Measurements from ENCODE around the gene RAB4A. TPM values are rescaled to one million over a fixed set of nuclear protein-coding genes. Genes with fewer than 3 reads are reported as not detected.

RAB4A gene
- total and polyA plus RNA-seq, 2 of the 13 experiments (the other 11 are each of a cell fraction or from before 2014, with no cell fraction given): 56.0 to 80.1 TPM

GRCh38 chr1:229341774-229342655 lies 71.1 kb downstream of the RAB4A start (continued):
- no peak for TF ChIP-seq CREBL2 (CRISPR knock-in tag; IDR thresholded peaks at IDR 0.05; ENCODE audit: borderline replicate concordance)
- 0 out of 2 replicates have a peak, but pooled peaks have one; percentile 80 for TF ChIP-seq NAIF1 (CRISPR knock-in tag; IDR thresholded peaks at IDR 0.05; ENCODE audit: borderline replicate concordance)
- TF ChIP-seq ZNF737 (CRISPR knock-in tag; IDR thresholded peaks at IDR 0.05; ENCODE audit: borderline replicate concordance): no peak
- TF ChIP-seq MAX (IDR thresholded peaks at IDR 0.05): peak; percentile 31; the same call in 1 of the 2 replicates
- no peak for TF ChIP-seq ZNF280D (CRISPR knock-in tag; IDR thresholded peaks at IDR 0.05)
- TF ChIP-seq PAX8 (CRISPR knock-in tag; IDR thresholded peaks at IDR 0.05; ENCODE audit: borderline replicate concordance): 0 out of 2 replicates have a peak, but pooled peaks have one; percentile 19
- 0 out of 2 replicates have a peak, but pooled peaks have one; percentile 33 for TF ChIP-seq ZNF230 (CRISPR knock-in tag; IDR thresholded peaks at IDR 0.05)
- TF ChIP-seq TAF1 (CRISPR knock-in tag; IDR thresholded peaks at IDR 0.05): peak; percentile 70; the same call in 1 of the 2 replicates
- TF ChIP-seq CERS6 (CRISPR knock-in tag; IDR thresholded peaks at IDR 0.05): no peak
- 0 out of 2 replicates have a peak, but pooled peaks have one; percentile 13 for TF ChIP-seq ZNF484 (CRISPR knock-in tag; IDR thresholded peaks at IDR 0.05; ENCODE audit: borderline replicate concordance, low read depth)
- no peak for TF ChIP-seq MYPOP (CRISPR knock-in tag; IDR thresholded peaks at IDR 0.05)
- no peak for TF ChIP-seq ZNF407 (CRISPR knock-in tag; IDR thresholded peaks at IDR 0.05; ENCODE audit: not compliant biosample characterization)
- TF ChIP-seq AKAP8 (CRISPR knock-in tag; IDR thresholded peaks at IDR 0.05): no peak

All from HepG2 (cell line).